PC-9 (cell line): ENCODE data around the gene TSPEAR. TPM values are rescaled to one million over a fixed set of nuclear protein-coding genes. Genes with fewer than 3 reads are reported as not detected.

Source experiments
- BruUV-seq: library from RNA; stranded (reverse); fragments of 400-500 nt; replicated peaks from 2 replicates; lab custom pipeline; 2021; lab: Mats Ljungman, UMichigan
- CTCF ChIA-PET: fragments of 300-600 bp; sonication (Branson Sonifier 250); formaldehyde crosslinking; loops from one replicate; lab custom pipeline; 2022; ENCODE audit warnings: antibody characterized with exemption; lab: Charles Lee
- POLR2A ChIA-PET: fragments of 300-600 bp; sonication (Branson Sonifier 250); formaldehyde crosslinking; loops from one replicate; lab custom pipeline; 2022; ENCODE audit warnings: antibody characterized with exemption; ENCODE audit not compliant: unreplicated experiment; lab: Charles Lee
- DNase-seq, 2 experiments: peaks; one replicate each; pipeline versions ENCODE4 v3.0.0 to v3.0.0-alpha.2; 2015 to 2022; ENCODE audit warnings: mixed read lengths in 1 of 2
- H2AFZ ChIP-seq: fragments of 200-600 bp; sonication (generic); 2 replicates; pipeline ENCODE4 v1.8.1; 2017; ENCODE audit warnings: antibody characterized with exemption
- H3F3A ChIP-seq: fragments of 200-600 bp; sonication (generic); 2 replicates; pipeline ENCODE4 v1.8.1; 2017; ENCODE audit warnings: antibody characterized with exemption, mild to moderate bottlenecking, low read depth; ENCODE audit not compliant: insufficient read depth
- H3K27ac ChIP-seq: fragments of 200-600 bp; sonication (generic); 2 replicates; pipeline ENCODE4 v1.6.1; 2016; ENCODE audit warnings: mixed run types
- H3K27me3 ChIP-seq: fragments of 200-600 bp; sonication (generic); 2 replicates; pipeline ENCODE4 v1.6.1; 2016; ENCODE audit warnings: low read depth, mixed run types; ENCODE audit not compliant: insufficient read depth
- H3K36me3 ChIP-seq: fragments of 200-600 bp; sonication (generic); 2 replicates; pipeline ENCODE4 v1.6.1; 2016; ENCODE audit warnings: low read depth, mixed run types
- H3K4me1 ChIP-seq: fragments of 200-600 bp; sonication (generic); replicated peaks from 2 replicates; pipeline ENCODE4 v1.6.1; 2016; ENCODE audit warnings: mixed run types; ENCODE audit not compliant: insufficient read depth
- H3K4me2 ChIP-seq: fragments of 200-600 bp; sonication (generic); 2 replicates; pipeline ENCODE4 v1.6.1; 2017; ENCODE audit warnings: mixed run types
- H3K4me3 ChIP-seq: fragments of 200-600 bp; sonication (generic); 2 replicates; pipeline ENCODE4 v1.6.1; 2016; ENCODE audit warnings: mixed run types
- H3K79me2 ChIP-seq: fragments of 200-600 bp; sonication (generic); 2 replicates; pipeline ENCODE4 v1.6.1; 2017; ENCODE audit warnings: low read depth, mixed run types
- H3K9me2 ChIP-seq: fragments of 200-600 bp; sonication (generic); 2 replicates; pipeline ENCODE4 v1.8.1; 2017; ENCODE audit warnings: mild to moderate bottlenecking; ENCODE audit not compliant: insufficient read depth
- H3K9me3 ChIP-seq: fragments of 200-600 bp; sonication (generic); 2 replicates; pipeline ENCODE4 v1.8.1; 2016; ENCODE audit warnings: low read depth; ENCODE audit not compliant: insufficient read depth
- H4K20me1 ChIP-seq: fragments of 200-600 bp; sonication (generic); 2 replicates; pipeline ENCODE4 v1.8.1; 2017; ENCODE audit not compliant: insufficient read depth
- CTCF ChIP-seq: fragments of 200-600 bp; sonication (generic); conservative IDR thresholded peaks from 2 replicates; pipeline ENCODE4 v1.6.1; 2017; ENCODE audit warnings: mixed run types, antibody characterized with exemption, mild to moderate bottlenecking, moderate library complexity
- EZH2 ChIP-seq: fragments of 200-600 bp; sonication (generic); IDR thresholded peaks from 2 replicates; pipeline ENCODE4 v1.8.0; 2017; ENCODE audit warnings: antibody characterized with exemption, low read depth
- intact Hi-C: fragments of 100-400 bp; cut with micrococcal nuclease; formaldehyde crosslinking; loops from one replicate; pipeline ENCODE4 v1.10.0; 2022; ENCODE audit not compliant: unreplicated experiment
- total RNA-seq: library from RNA; stranded (reverse); gene quantifications from 2 replicates; pipeline ENCODE4 v1.2.3, GENCODE V29; 2021

TSPEAR gene
- total RNA-seq, 1 experiment from 2014 or later = not detected

- ChIA-PET CTCF (no interaction called here), POLR2A (no interaction called here)
- Histone ChIP-seq H3K27ac (no peak overlapping the region), H3K79me2 (no peaks in the 10 kb centered on the region), H3K27me3 (peaks cover 65% of the 10 kb centered on the region), H3K4me3 (no peak overlapping the region), H3K4me2 (no peak overlapping the region), H4K20me1 (no peaks in the 10 kb centered on the region), H3K36me3 (no peaks in the 10 kb centered on the region), H3K9me3 (no peaks in the 10 kb centered on the region), H3F3A (no peaks in the 10 kb centered on the region), H3K4me1 (no peaks in the 10 kb centered on the region), H3K9me2 (no peaks in the 10 kb centered on the region), H2AFZ (no peak overlapping the region)
- BruUV-seq = no TSS peak
- no peak for DNase-seq
- no peak for TF ChIP-seq EZH2
- TF ChIP-seq CTCF = no peak
- intact Hi-C loops = no loop called here
These were observed 111.9 kb downstream of the TSPEAR start for GRCh38 chr21:44599264-44600029.

GRCh38 chr21:44598061-44598460 is 113.3 kb downstream of the TSPEAR start:
- H3K79me2 ChIP-seq = no peaks in the 10 kb centered on the region
- intact Hi-C loops = no loop called here
- no TSS peak for BruUV-seq
- no peak overlapping the region for H2AFZ ChIP-seq
- H3K27ac ChIP-seq = no peak overlapping the region
- H3K9me2 ChIP-seq = no peaks in the 10 kb centered on the region
- no peak overlapping the region for H3K4me2 ChIP-seq
- CTCF ChIA-PET = no interaction called here
- no peaks in the 10 kb centered on the region for H3K36me3 ChIP-seq
- TF ChIP-seq CTCF = no peak
- TF ChIP-seq EZH2 = no peak
- no peaks in the 10 kb centered on the region for H3K9me3 ChIP-seq
- H3F3A ChIP-seq = no peaks in the 10 kb centered on the region
- H4K20me1 ChIP-seq = no peaks in the 10 kb centered on the region
- POLR2A ChIA-PET = no interaction called here
- no peaks in the 10 kb centered on the region for H3K4me1 ChIP-seq
- no peak overlapping the region for H3K4me3 ChIP-seq
- no peak for DNase-seq
- peaks cover 69% of the 10 kb centered on the region for H3K27me3 ChIP-seq

- peak in 1 of 2 experiments; percentile 47 for DNase-seq
- POLR2A ChIA-PET = no interaction called here
These were observed 115.2 kb downstream of the TSPEAR start for GRCh38 chr21:44596068-44596725.

More at GRCh38 chr21:44596068-44596725, 115.2 kb downstream of the TSPEAR start:
- H2AFZ ChIP-seq = no peak overlapping the region
- no peaks in the 10 kb centered on the region for H3K79me2 ChIP-seq
- H3F3A ChIP-seq = no peaks in the 10 kb centered on the region
- H3K4me2 ChIP-seq = no peak overlapping the region
- H3K27me3 ChIP-seq = peaks cover 70% of the 10 kb centered on the region
- CTCF ChIA-PET = no interaction called here
- no peak overlapping the region for H3K4me3 ChIP-seq
- no peak overlapping the region for H3K27ac ChIP-seq
- no peaks in the 10 kb centered on the region for H3K9me3 ChIP-seq
- no peaks in the 10 kb centered on the region for H3K4me1 ChIP-seq
- TF ChIP-seq EZH2 = no peak
- H4K20me1 ChIP-seq = no peaks in the 10 kb centered on the region
- H3K36me3 ChIP-seq = no peaks in the 10 kb centered on the region
- intact Hi-C loops = no loop called here
- no peaks in the 10 kb centered on the region for H3K9me2 ChIP-seq
- BruUV-seq = no TSS peak
